Kidney epithelial cell (primary cell): Measurements from ENCODE around the gene OSGIN1. TPM values are rescaled to one million over a fixed set of nuclear protein-coding genes. Genes with fewer than 3 reads are reported as not detected.

Experiments used
- DNase-seq: peaks from one replicate; pipeline ENCODE4 v3.0.0-alpha.2; 2010; ENCODE audit warnings: low read depth
- H3K27me3 ChIP-seq: 2 replicates; pipeline ENCODE4 v1.6.0; 2011; ENCODE audit warnings: low read length; ENCODE audit not compliant: control insufficient read depth, insufficient read depth
- H3K36me3 ChIP-seq: 2 replicates; pipeline ENCODE4 v1.5.1; 2011; ENCODE audit warnings: low read length; ENCODE audit not compliant: control insufficient read depth, insufficient read depth
- H3K4me3 ChIP-seq: 2 replicates; pipeline ENCODE4 v1.5.1; 2011; ENCODE audit warnings: low read depth, mild to moderate bottlenecking, control low read depth, low read length
- CTCF ChIP-seq: IDR thresholded peaks from 2 replicates; pipeline ENCODE4 v1.5.1; 2011; ENCODE audit warnings: mild to moderate bottlenecking, moderate library complexity, low read length, control low read depth, inconsistent platforms; ENCODE audit not compliant: insufficient read depth, poor library complexity, severe bottlenecking
- total RNA-seq: library from RNA; depleted of rRNA; stranded (reverse); fragments of >200 nt; gene quantifications from 2 replicates; pipeline ENCODE4 v1.2.3, GENCODE V29; 2015

The OSGIN1 gene
- total RNA-seq, 1 donor from 2014 or later = 8.0 TPM

GRCh38 chr16:83961591-83961990 is 8.6 kb downstream of the OSGIN1 start:
- no peak for TF ChIP-seq CTCF
- Histone ChIP-seq H3K4me3 (no peak overlapping the region), H3K36me3 (no peaks in the 10 kb centered on the region), H3K27me3 (no peaks in the 10 kb centered on the region)
- DNase-seq = no peak

GRCh38 chr16:83963277-83964119 is 10.5 kb downstream of the OSGIN1 start:
- no peak for DNase-seq
- H3K4me3 ChIP-seq = no peak overlapping the region
- no peak for TF ChIP-seq CTCF
- peaks cover 3% of the 10 kb centered on the region for H3K27me3 ChIP-seq
- H3K36me3 ChIP-seq = no peaks in the 10 kb centered on the region

GRCh38 chr16:83964684-83965443 is 11.8 kb downstream of the OSGIN1 start:
- no peak for DNase-seq
- H3K36me3 ChIP-seq = no peaks in the 10 kb centered on the region
- H3K27me3 ChIP-seq = peaks cover 14% of the 10 kb centered on the region
- H3K4me3 ChIP-seq = no peak overlapping the region
- TF ChIP-seq CTCF = no peak

- H3K4me3 ChIP-seq = no peak overlapping the region
- no peak for TF ChIP-seq CTCF
- peaks cover 21% of the 10 kb centered on the region for H3K27me3 ChIP-seq
- no peaks in the 10 kb centered on the region for H3K36me3 ChIP-seq
- no peak for DNase-seq
Observed at GRCh38 chr16:83965444-83966152, 12.6 kb downstream of the OSGIN1 start.

GRCh38 chr16:83966153-83966696 is 13.2 kb downstream of the OSGIN1 start:
- H3K36me3 ChIP-seq = no peaks in the 10 kb centered on the region
- DNase-seq = no peak
- H3K27me3 ChIP-seq = peaks cover 24% of the 10 kb centered on the region
- no peak overlapping the region for H3K4me3 ChIP-seq
- TF ChIP-seq CTCF = no peak
